Activated naive CD4-positive, alpha-beta T cell treated with anti-CD3 and anti-CD28 coated beads, Interleukin-2, amount 10 ng/mL, durations not matched to agents 7 days and 5 days (primary cell): ENCODE results near the gene STK11IP.
"Not testable (repeated sequence)": the region's sequence is repeated elsewhere in the genome, so short reads cannot be mapped to it uniquely, and the experiment has no call there.

Experiments used
- CTCF ChIA-PET: fragments of 350-600 bp; sonication (Branson Sonifier 250); formaldehyde crosslinking; loops from one replicate; lab custom pipeline; 2021; ENCODE audit warnings: antibody characterized with exemption; lab: Charles Lee
- DNase-seq: peaks from one replicate; pipeline ENCODE4 v3.0.0-alpha.2; 2020
- H3K27ac Mint-ChIP-seq: one replicate; pipeline ENCODE4 v1.8.0; 2021; ENCODE audit warnings: mild to moderate bottlenecking, moderate library complexity, mixed read lengths
- H3K27me3 Mint-ChIP-seq: one replicate; pipeline ENCODE4 v1.8.0; 2021; ENCODE audit warnings: mild to moderate bottlenecking, mixed read lengths
- H3K36me3 Mint-ChIP-seq: one replicate; pipeline ENCODE4 v1.8.0; 2021; ENCODE audit warnings: mixed read lengths
- H3K4me1 Mint-ChIP-seq: one replicate; pipeline ENCODE4 v1.8.0; 2021; ENCODE audit warnings: mixed read lengths
- H3K4me3 Mint-ChIP-seq: one replicate; pipeline ENCODE4 v1.8.0; 2021; ENCODE audit warnings: mild to moderate bottlenecking, moderate library complexity, mixed read lengths
- H3K9me3 Mint-ChIP-seq: one replicate; pipeline ENCODE4 v1.8.0; 2021; ENCODE audit warnings: mixed read lengths

Gene STK11IP

GRCh38 chr2:219643788-219644398, 46.2 kb downstream of the STK11IP start:
- H3K9me3 Mint-ChIP-seq: no peaks in the 10 kb centered on the region
- no peaks in the 10 kb centered on the region for H3K36me3 Mint-ChIP-seq

GRCh38 chr2:219644801-219645480, 47.3 kb downstream of the STK11IP start:
- CTCF ChIA-PET: interaction anchor here (0.7 to 5.6 kb wide), 6 partner anchors 35 to 115 kb away, joined by 3 to 72 read pairs (median 4); no protein-coding TSS in a partner anchor
- peaks cover 37% of the 10 kb centered on the region for H3K27me3 Mint-ChIP-seq
- H3K9me3 Mint-ChIP-seq: no peaks in the 10 kb centered on the region
- no peak overlapping the region for H3K4me3 Mint-ChIP-seq
- H3K27ac Mint-ChIP-seq: no peak overlapping the region
- H3K4me1 Mint-ChIP-seq: peaks cover 3% of the 10 kb centered on the region
- no peaks in the 10 kb centered on the region for H3K36me3 Mint-ChIP-seq
- DNase-seq: no peak

More at GRCh38 chr2:219643788-219644398, 46.2 kb downstream of the STK11IP start:
- CTCF ChIA-PET: interaction anchor here (0.7 to 5.6 kb wide), 9 partner anchors 36 to 114 kb away, joined by 3 to 72 read pairs (median 6); partner anchors contain the start of genes CHPF, OBSL1 and TMEM198
- Mint-ChIP-seq H3K27ac (no peak overlapping the region), H3K27me3 (peaks cover 37% of the 10 kb centered on the region), H3K4me3 (no peak overlapping the region), H3K4me1 (peaks cover 3% of the 10 kb centered on the region)
- no peak for DNase-seq

DNA sequence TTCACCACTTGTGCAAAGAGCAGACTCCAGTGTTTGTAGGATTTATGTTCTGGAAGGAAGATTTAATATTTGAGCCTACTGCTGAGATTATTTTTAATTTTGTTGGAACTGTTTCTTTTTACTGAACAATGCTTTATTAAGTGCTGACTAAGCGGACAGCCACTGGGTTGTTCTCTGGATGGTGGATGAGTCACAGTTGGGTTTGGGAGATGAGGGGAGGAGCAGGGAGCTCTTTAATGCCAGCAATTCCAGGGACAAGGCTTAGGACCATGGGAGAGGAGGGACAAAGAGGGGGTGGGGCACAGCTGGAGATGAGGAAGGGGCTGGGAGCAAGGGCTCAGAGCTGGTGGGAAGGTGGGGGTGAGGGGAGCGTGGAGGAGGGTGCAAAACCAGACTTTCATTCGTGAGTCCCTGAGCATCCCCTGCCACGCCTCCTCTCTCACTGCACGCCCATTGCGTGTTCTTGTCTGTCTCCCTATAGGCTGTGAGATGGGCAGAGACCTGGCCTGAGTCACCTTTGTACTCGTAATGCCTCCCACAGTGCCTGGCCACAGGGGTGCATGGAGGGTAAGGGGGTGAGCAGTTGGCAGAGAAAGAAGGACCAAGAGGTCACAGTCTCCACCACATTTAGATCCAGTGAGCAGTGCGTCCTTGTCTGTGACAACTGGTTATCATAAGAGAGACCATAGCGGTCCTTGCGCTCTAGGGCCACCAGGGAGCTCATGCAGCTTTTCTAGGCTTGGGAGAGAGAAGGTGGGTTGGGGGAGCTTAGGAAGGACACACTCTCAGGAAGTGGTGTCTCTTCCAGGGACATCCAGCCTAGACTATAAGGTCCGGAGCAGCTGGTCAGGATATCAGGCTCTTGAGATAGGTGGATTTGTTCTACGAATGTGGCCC, 48.2 kb downstream of the STK11IP start:
- Mint-ChIP-seq H3K4me3 (no peak overlapping the region), H3K4me1 (peaks cover 3% of the 10 kb centered on the region), H3K27ac (no peak overlapping the region), H3K9me3 (no peaks in the 10 kb centered on the region), H3K36me3 (no peaks in the 10 kb centered on the region), H3K27me3 (peaks cover 41% of the 10 kb centered on the region)
- CTCF ChIA-PET: interaction anchor here (1.0 to 1.4 kb wide), 2 partner anchors 44 to 86 kb away, joined by 3 to 4 read pairs; no protein-coding TSS in a partner anchor
- no peak for DNase-seq

GRCh38 chr2:219648176-219648575, 50.5 kb downstream of the STK11IP start:
- Mint-ChIP-seq H3K27ac (no peak overlapping the region), H3K4me3 (no peak overlapping the region), H3K36me3 (no peaks in the 10 kb centered on the region), H3K9me3 (no peaks in the 10 kb centered on the region), H3K27me3 (peaks cover 38% of the 10 kb centered on the region), H3K4me1 (no peaks in the 10 kb centered on the region)
- no peak for DNase-seq
- CTCF ChIA-PET: no interaction called here

DNA sequence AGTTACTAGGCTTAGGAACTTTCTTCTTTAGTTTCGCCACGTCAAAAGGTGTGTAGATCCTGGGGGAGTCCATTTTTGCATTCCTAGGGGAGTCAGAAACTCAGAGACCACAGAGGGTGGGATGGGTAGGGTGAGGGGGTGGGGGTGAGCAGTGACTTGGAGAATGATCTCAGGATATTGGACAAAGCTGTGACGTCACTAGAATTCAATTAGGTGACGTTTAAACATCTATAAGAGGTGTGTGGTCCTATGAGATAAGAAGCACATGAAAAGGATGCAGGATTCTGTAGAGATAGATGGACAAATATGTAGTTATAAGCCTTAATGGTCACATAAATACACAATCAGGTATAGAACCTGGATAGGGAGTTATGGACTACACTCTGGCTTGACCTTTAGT, 51.3 kb downstream of the STK11IP start:
- CTCF ChIA-PET: no interaction called here
- no peak overlapping the region for H3K27ac Mint-ChIP-seq
- peaks cover 42% of the 10 kb centered on the region for H3K27me3 Mint-ChIP-seq
- H3K9me3 Mint-ChIP-seq: no peaks in the 10 kb centered on the region
- H3K36me3 Mint-ChIP-seq: no peaks in the 10 kb centered on the region
- no peak overlapping the region for H3K4me3 Mint-ChIP-seq
- no peaks in the 10 kb centered on the region for H3K4me1 Mint-ChIP-seq
- DNase-seq: no peak

GRCh38 chr2:219650426-219651248, 53.0 kb downstream of the STK11IP start:
- no peaks in the 10 kb centered on the region for H3K9me3 Mint-ChIP-seq
- H3K27ac Mint-ChIP-seq: no peak overlapping the region
- no peak for DNase-seq
- H3K36me3 Mint-ChIP-seq: no peaks in the 10 kb centered on the region
- CTCF ChIA-PET: interaction anchor here (0.9 to 1.4 kb wide), 3 partner anchors 9 to 110 kb away, joined by 4 to 7 read pairs (median 4); no protein-coding TSS in a partner anchor
- peaks cover 37% of the 10 kb centered on the region for H3K27me3 Mint-ChIP-seq
- no peak overlapping the region for H3K4me3 Mint-ChIP-seq
- H3K4me1 Mint-ChIP-seq: no peaks in the 10 kb centered on the region

DNA sequence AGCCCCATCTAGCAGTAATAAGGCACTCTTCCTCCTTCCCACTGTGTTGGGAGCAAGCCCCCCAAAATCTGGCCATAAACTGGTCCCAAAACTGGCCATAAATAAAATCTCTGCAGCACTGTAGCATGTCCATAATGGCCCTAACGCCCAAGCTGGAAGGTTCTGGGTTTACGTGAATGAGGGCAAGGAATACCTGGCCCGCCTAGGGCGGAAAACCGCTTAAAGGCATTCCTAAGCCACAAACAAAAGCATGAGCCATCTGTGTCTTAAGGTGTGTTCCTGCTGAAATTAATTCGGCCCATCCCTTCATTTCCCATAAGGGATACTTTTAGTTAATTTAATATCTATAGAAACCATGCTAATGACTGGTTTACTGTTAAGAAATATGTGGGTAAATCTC, 54.0 kb downstream of the STK11IP start:
- not testable (repeated sequence) for H3K4me1 Mint-ChIP-seq, DNase-seq, H3K9me3 Mint-ChIP-seq, H3K4me3 Mint-ChIP-seq, H3K36me3 Mint-ChIP-seq, H3K27ac Mint-ChIP-seq
- peaks cover 37% of the 10 kb centered on the region for H3K27me3 Mint-ChIP-seq
- CTCF ChIA-PET: interaction anchor here (1.2 to 1.4 kb wide), 2 partner anchors 10 to 111 kb away, joined by 4 to 7 read pairs; no protein-coding TSS in a partner anchor

GRCh38 chr2:219656526-219656925, 58.9 kb downstream of the STK11IP start:
- CTCF ChIA-PET: no interaction called here
- Mint-ChIP-seq H3K27ac (no peak overlapping the region), H3K27me3 (peaks cover 29% of the 10 kb centered on the region), H3K4me3 (no peak overlapping the region), H3K9me3 (no peaks in the 10 kb centered on the region), H3K36me3 (no peaks in the 10 kb centered on the region), H3K4me1 (no peaks in the 10 kb centered on the region)
- no peak for DNase-seq

- CTCF ChIA-PET: no interaction called here
- DNase-seq: no peak
- Mint-ChIP-seq H3K36me3 (no peaks in the 10 kb centered on the region), H3K4me1 (no peaks in the 10 kb centered on the region), H3K27me3 (peaks cover 20% of the 10 kb centered on the region), H3K9me3 (no peaks in the 10 kb centered on the region), H3K27ac (no peak overlapping the region), H3K4me3 (no peak overlapping the region)
Measured at GRCh38 chr2:219658196-219658846, 60.7 kb downstream of the STK11IP start.

GRCh38 chr2:219658874-219659273, 61.2 kb downstream of the STK11IP start:
- Mint-ChIP-seq H3K36me3 (no peaks in the 10 kb centered on the region), H3K27ac (no peak overlapping the region), H3K4me1 (no peaks in the 10 kb centered on the region), H3K4me3 (no peak overlapping the region), H3K9me3 (no peaks in the 10 kb centered on the region), H3K27me3 (peaks cover 18% of the 10 kb centered on the region)
- CTCF ChIA-PET: interaction anchor here (2.2 kb wide), 1 partner anchor 118 kb away, joined by 6 read pairs; no protein-coding TSS in a partner anchor
- DNase-seq: no peak

- Mint-ChIP-seq H3K9me3 (no peaks in the 10 kb centered on the region), H3K27ac (no peak overlapping the region), H3K27me3 (peaks cover 13% of the 10 kb centered on the region), H3K36me3 (no peaks in the 10 kb centered on the region), H3K4me3 (no peak overlapping the region), H3K4me1 (no peaks in the 10 kb centered on the region)
- CTCF ChIA-PET: interaction anchor here (1.8 to 2.2 kb wide), 2 partner anchors 19 to 121 kb away, joined by 3 to 6 read pairs; no protein-coding TSS in a partner anchor
- DNase-seq: no peak
Measured at GRCh38 chr2:219661197-219661954, 63.7 kb downstream of the STK11IP start.

- Mint-ChIP-seq H3K36me3 (no peaks in the 10 kb centered on the region), H3K4me3 (no peak overlapping the region), H3K4me1 (no peaks in the 10 kb centered on the region), H3K9me3 (no peaks in the 10 kb centered on the region), H3K27me3 (peaks cover 13% of the 10 kb centered on the region), H3K27ac (no peak overlapping the region)
- DNase-seq: no peak
- CTCF ChIA-PET: interaction anchor here (1.8 kb wide), 1 partner anchor 19 kb away, joined by 3 read pairs; no protein-coding TSS in a partner anchor
Measured at GRCh38 chr2:219661955-219662395, 64.3 kb downstream of the STK11IP start.
